B cell (primary cell): ENCODE results near the gene LHX6. TPM values are rescaled to one million over a fixed set of nuclear protein-coding genes. Genes with fewer than 3 reads are reported as not detected.

ENCODE experiments used
- ATAC-seq: fragments of 200-7000 bp; cut with Tn5 transposase; one replicate; pipeline ENCODE4 v1.10.0; 2021; ENCODE audit warnings: low read depth, mild to moderate bottlenecking, moderate number of reproducible peaks, moderate library complexity
- CTCF ChIA-PET: fragments of 350-600 bp; sonication (Branson Sonifier 250); formaldehyde crosslinking; loops from one replicate; lab custom pipeline; 2021; ENCODE audit warnings: antibody characterized with exemption, inconsistent platforms; lab: Charles Lee
- POLR2A ChIA-PET: fragments of 350-600 bp; sonication (Branson Sonifier 250); formaldehyde crosslinking; loops from one replicate; lab custom pipeline; 2021; ENCODE audit warnings: antibody characterized with exemption; lab: Charles Lee
- DNase-seq: peaks from one replicate; pipeline ENCODE4 v3.0.0; 2013
- H2AFZ ChIP-seq: 2 replicates; pipeline ENCODE4 v1.6.1; 2012; ENCODE audit warnings: mild to moderate bottlenecking, low read depth, low read length; ENCODE audit not compliant: insufficient read depth, poor library complexity, severe bottlenecking
- H3K27ac ChIP-seq, 2 donors: 1 replicate in 1 of 2; 2 replicates in 1 of 2; pipeline ENCODE4 v1.5.1; 2012 to 2013; ENCODE audit warnings: low read length in 2 of 2, mild to moderate bottlenecking in 2 of 2, moderate library complexity in 1 of 2
- H3K27me3 ChIP-seq, 4 experiments: fragments of 200-600 bp in 1 of 4; sonication (generic) in 1 of 4; replicated peaks in 1 of 4; 1 replicate in 2 of 4; 2 replicates in 2 of 4; pipeline versions ENCODE4 v1.6.1 to v1.7.0; 2013 to 2016; ENCODE audit warnings: low read length in 3 of 4, mild to moderate bottlenecking in 2 of 4, mixed read lengths in 1 of 4, moderate library complexity in 1 of 4; ENCODE audit not compliant: insufficient read depth in 4 of 4, control insufficient read depth in 3 of 4; ENCODE audit errors: control extremely low read depth in 1 of 4
- H3K36me3 ChIP-seq, 2 experiments: replicated peaks in 1 of 2; 1 replicate in 1 of 2; 2 replicates in 1 of 2; pipeline versions ENCODE4 v1.6.1 to v1.7.1; 2013; ENCODE audit warnings: low read length in 1 of 2; ENCODE audit not compliant: insufficient read depth in 2 of 2, control insufficient read depth in 1 of 2; ENCODE audit errors: control extremely low read depth in 1 of 2, extremely low read depth in 1 of 2
- H3K4me1 ChIP-seq, 2 donors: fragments of 200-600 bp in 1 of 2; sonication (generic) in 1 of 2; 1 replicate in 1 of 2; 2 replicates in 1 of 2; pipeline versions ENCODE4 v1.5.1 to v1.6.1; 2013 to 2017; ENCODE audit warnings: low read length in 2 of 2; ENCODE audit not compliant: control insufficient read depth in 2 of 2, insufficient read depth in 2 of 2
- H3K4me2 ChIP-seq: replicated peaks from 2 replicates; pipeline ENCODE3; 2012; ENCODE audit warnings: mild to moderate bottlenecking, low read depth, low read length; ENCODE audit not compliant: poor library complexity, severe bottlenecking
- H3K4me3 ChIP-seq, 5 experiments: fragments of 200-600 bp in 1 of 5; sonication (generic) in 1 of 5; 1 replicate in 3 of 5; 2 replicates in 2 of 5; pipeline versions ENCODE4 v1.5.1 to v1.7.0; 2011 to 2016; ENCODE audit warnings: low read length in 4 of 5, mild to moderate bottlenecking in 4 of 5, low read depth in 2 of 5, control low read depth in 1 of 5, moderate library complexity in 1 of 5; ENCODE audit not compliant: insufficient read depth in 1 of 5; ENCODE audit errors: control extremely low read depth in 1 of 5, extremely low read depth in 1 of 5
- H3K79me2 ChIP-seq: fragments of 200-600 bp; sonication (generic); one replicate; pipeline ENCODE4 v1.6.0; 2016; ENCODE audit warnings: low read length; ENCODE audit not compliant: control insufficient read depth, insufficient read depth
- H3K9ac ChIP-seq: fragments of 200-600 bp; sonication (generic); 2 replicates; pipeline ENCODE4 v1.6.1; 2017; ENCODE audit warnings: mild to moderate bottlenecking, low read length, moderate library complexity
- H3K9me3 ChIP-seq, 3 donors: one replicate each; pipeline versions ENCODE4 v1.6.1 to v1.7.1; 2013; ENCODE audit warnings: low read length in 2 of 3; ENCODE audit not compliant: control insufficient read depth in 2 of 3, insufficient read depth in 1 of 3; ENCODE audit errors: control extremely low read depth in 1 of 3
- H4K20me1 ChIP-seq: 2 replicates; pipeline ENCODE4 v1.6.0; 2012; ENCODE audit warnings: mild to moderate bottlenecking, low read length; ENCODE audit not compliant: insufficient read depth, control insufficient read depth, poor library complexity, severe bottlenecking
- H3K27ac Mint-ChIP-seq: one replicate; pipeline ENCODE4 v1.8.0; 2021; ENCODE audit warnings: mixed read lengths
- H3K27me3 Mint-ChIP-seq: one replicate; pipeline ENCODE4 v1.8.0; 2021; ENCODE audit warnings: mixed read lengths
- H3K4me1 Mint-ChIP-seq: one replicate; pipeline ENCODE4 v1.8.0; 2021; ENCODE audit warnings: mixed read lengths
- H3K4me3 Mint-ChIP-seq: one replicate; pipeline ENCODE4 v1.8.0; 2021; ENCODE audit warnings: mixed read lengths
- H3K9me3 Mint-ChIP-seq: one replicate; pipeline ENCODE4 v1.8.0; 2022; ENCODE audit warnings: mixed read lengths; ENCODE audit not compliant: insufficient read depth
- EZH2 ChIP-seq: IDR thresholded peaks from 2 replicates; pipeline ENCODE4 v1.6.1; 2012; ENCODE audit warnings: borderline replicate concordance, low read depth, mild to moderate bottlenecking, moderate library complexity, low read length; ENCODE audit not compliant: insufficient read depth, poor library complexity, severe bottlenecking
- WGBS: methylation state at CpG from one replicate; pipeline ENCODE4 v1.1.5; 2013; ENCODE audit warnings: missing lambda C conversion rate; ENCODE audit not compliant: insufficient coverage; 5-methylcytosine and 5-hydroxymethylcytosine counted together
- intact Hi-C: fragments of 100-400 bp; cut with micrococcal nuclease; formaldehyde crosslinking; loops from one replicate; pipeline ENCODE4 v1.10.0; 2022
- polyA plus RNA-seq: library from polyadenylated mRNA; depleted of rRNA; stranded (reverse); fragments of >200 nt; gene quantifications from 2 replicates; pipeline ENCODE4 v1.2.3, GENCODE V29; 2012
- total RNA-seq, 2 donors: library from RNA; stranded (reverse); fragments of 120-200 nt in 1 of 2; gene quantifications; 1 replicate in 1 of 2; 2 replicates in 1 of 2; pipeline versions ENCODE4 v1.2.3 to v1.2.4, GENCODE V29; 2013 to 2022
- TF ChIP-seq, protein P1 (sequence below): fragments of 200-600 bp; IDR thresholded peaks from one replicate; pipeline ENCODE4 v1.8.0; 2022; ENCODE audit warnings: antibody characterized with exemption, mild to moderate bottlenecking

Gene LHX6
- total and polyA plus RNA-seq, 2 donors (not counting 1 experiment from before 2014, with no cell fraction given), result 0.03 TPM; not detected in 1

DNA sequence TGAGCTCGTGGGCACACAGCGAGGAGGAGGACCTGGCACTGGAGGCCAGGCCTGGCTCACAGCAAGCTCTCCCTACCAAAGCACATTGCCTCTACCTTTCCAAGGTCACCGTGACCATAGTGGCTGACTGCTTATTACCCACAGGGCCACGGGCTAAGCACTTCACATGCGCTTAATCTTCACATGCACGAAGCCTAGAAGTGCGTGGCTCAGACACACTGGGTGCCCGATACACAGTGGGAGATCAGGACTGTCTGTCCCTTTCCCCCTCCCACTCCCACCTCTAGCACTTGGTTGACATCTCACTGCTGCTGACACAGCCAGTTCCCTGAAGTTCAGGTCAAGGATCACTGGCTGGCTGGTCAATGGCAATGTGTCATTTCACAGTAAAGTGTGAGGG is 23.6 kb downstream of the LHX6 start:
- ChIA-PET CTCF (no interaction called here), POLR2A (no interaction called here)
- H3K79me2 ChIP-seq, result no peaks in the 10 kb centered on the region
- Mint-ChIP-seq H3K27me3 (peaks cover 14% of the 10 kb centered on the region), H3K27ac (no peak overlapping the region), H3K9me3 (no peaks in the 10 kb centered on the region), H3K4me3 (no peak overlapping the region), H3K4me1 (no peaks in the 10 kb centered on the region)
- H2AFZ ChIP-seq, result no peak overlapping the region
- H3K4me3 ChIP-seq, result no peak overlapping the region
- WGBS, result 95% methylated on average over 8 of the region's 8 CpGs
- no peaks in the 10 kb centered on the region for H3K36me3 ChIP-seq
- DNase-seq, result no peak
- no peaks in the 10 kb centered on the region for H3K9me3 ChIP-seq
- H3K27ac ChIP-seq, result no peak overlapping the region
- no peaks in the 10 kb centered on the region for H3K27me3 ChIP-seq
- no peak overlapping the region for H3K4me2 ChIP-seq
- TF ChIP-seq, protein P1, sequence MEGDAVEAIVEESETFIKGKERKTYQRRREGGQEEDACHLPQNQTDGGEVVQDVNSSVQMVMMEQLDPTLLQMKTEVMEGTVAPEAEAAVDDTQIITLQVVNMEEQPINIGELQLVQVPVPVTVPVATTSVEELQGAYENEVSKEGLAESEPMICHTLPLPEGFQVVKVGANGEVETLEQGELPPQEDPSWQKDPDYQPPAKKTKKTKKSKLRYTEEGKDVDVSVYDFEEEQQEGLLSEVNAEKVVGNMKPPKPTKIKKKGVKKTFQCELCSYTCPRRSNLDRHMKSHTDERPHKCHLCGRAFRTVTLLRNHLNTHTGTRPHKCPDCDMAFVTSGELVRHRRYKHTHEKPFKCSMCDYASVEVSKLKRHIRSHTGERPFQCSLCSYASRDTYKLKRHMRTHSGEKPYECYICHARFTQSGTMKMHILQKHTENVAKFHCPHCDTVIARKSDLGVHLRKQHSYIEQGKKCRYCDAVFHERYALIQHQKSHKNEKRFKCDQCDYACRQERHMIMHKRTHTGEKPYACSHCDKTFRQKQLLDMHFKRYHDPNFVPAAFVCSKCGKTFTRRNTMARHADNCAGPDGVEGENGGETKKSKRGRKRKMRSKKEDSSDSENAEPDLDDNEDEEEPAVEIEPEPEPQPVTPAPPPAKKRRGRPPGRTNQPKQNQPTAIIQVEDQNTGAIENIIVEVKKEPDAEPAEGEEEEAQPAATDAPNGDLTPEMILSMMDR, result no peak
- no peak for TF ChIP-seq EZH2
- no peaks in the 10 kb centered on the region for H4K20me1 ChIP-seq
- no peak for ATAC-seq
- no peaks in the 10 kb centered on the region for H3K4me1 ChIP-seq
- no peak overlapping the region for H3K9ac ChIP-seq
- intact Hi-C loops, result no loop called here

DNA sequence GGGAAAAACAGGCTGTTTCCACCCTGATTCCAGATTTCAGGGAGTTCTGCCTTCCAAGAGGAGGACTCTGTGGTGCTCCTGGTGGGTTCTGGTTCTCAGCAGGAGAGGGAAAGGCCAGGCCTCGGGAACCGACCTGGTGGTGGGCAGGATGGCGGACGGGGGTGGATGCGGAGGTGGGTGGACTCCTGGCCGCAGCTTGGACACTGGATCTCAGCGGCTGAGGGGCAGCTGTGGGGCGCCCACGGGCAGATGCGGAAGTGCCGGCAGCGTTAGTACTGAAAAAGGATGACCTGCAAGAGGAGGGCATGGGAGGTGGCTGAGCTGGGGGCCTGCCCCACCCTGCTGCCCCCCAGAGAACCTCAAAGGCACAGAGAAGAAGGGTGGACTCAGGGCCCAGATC is 24.3 kb downstream of the LHX6 start:
- Histone ChIP-seq H3K36me3 (no peaks in the 10 kb centered on the region), H3K79me2 (no peaks in the 10 kb centered on the region), H3K27ac (no peak overlapping the region), H3K4me1 (no peaks in the 10 kb centered on the region), H3K9me3 (no peaks in the 10 kb centered on the region), H3K9ac (no peak overlapping the region), H3K27me3 (no peaks in the 10 kb centered on the region), H3K4me2 (no peak overlapping the region), H2AFZ (no peak overlapping the region), H3K4me3 (no peak overlapping the region), H4K20me1 (no peaks in the 10 kb centered on the region)
- 92% methylated on average over 12 of the region's 12 CpGs for WGBS
- H3K4me1 Mint-ChIP-seq, result no peaks in the 10 kb centered on the region
- peaks cover 12% of the 10 kb centered on the region for H3K27me3 Mint-ChIP-seq
- no peak overlapping the region for H3K4me3 Mint-ChIP-seq
- DNase-seq, result no peak
- ATAC-seq, result no peak
- TF ChIP-seq EZH2, result no peak
- TF ChIP-seq, protein P1, result no peak
- intact Hi-C loops, result no loop called here
- H3K27ac Mint-ChIP-seq, result no peak overlapping the region
- H3K9me3 Mint-ChIP-seq, result no peaks in the 10 kb centered on the region
- CTCF ChIA-PET, result no interaction called here
- POLR2A ChIA-PET, result no interaction called here
